Endothelial cell of umbilical vein (primary cell): ENCODE results near the gene TPK1. TPM values are rescaled to one million over a fixed set of nuclear protein-coding genes. Genes with fewer than 3 reads are reported as not detected.
"Not testable (repeated sequence)": the region's sequence is repeated elsewhere in the genome, so short reads cannot be mapped to it uniquely, and the experiment has no call there.

Experiments
- BruUV-seq: library from RNA; stranded (reverse); fragments of 400-500 nt; replicated peaks from 2 replicates; lab custom pipeline; 2021; lab: Mats Ljungman, UMichigan
- CTCF ChIA-PET: fragments of 300-600, 350-600 bp; sonication (Branson Sonifier 250); formaldehyde crosslinking; loops from one replicate; lab custom pipeline; 2021; ENCODE audit warnings: antibody characterized with exemption, inconsistent platforms; lab: Charles Lee
- POLR2A ChIA-PET: fragments of 300-600, 350-600 bp; sonication (Branson Sonifier 250); formaldehyde crosslinking; loops from one replicate; lab custom pipeline; 2021; ENCODE audit warnings: antibody characterized with exemption, inconsistent platforms; lab: Charles Lee
- DNase-seq: peaks from one replicate; pipeline ENCODE4 v3.0.0-alpha.2; 2011; ENCODE audit warnings: low read depth, low spot score
- FAIRE-seq: peaks from 2 replicates; lab custom pipeline; 2011; peaks lifted over from hg19 to GRCh38; lab: Jason Lieb, UNC
- H2AFZ ChIP-seq: 2 replicates; pipeline ENCODE4 v1.6.0; 2012; ENCODE audit warnings: low read depth, low read length, control low read depth, inconsistent platforms
- H3K27ac ChIP-seq: 2 replicates; pipeline ENCODE4 v1.5.1; 2011; ENCODE audit warnings: low read depth, mild to moderate bottlenecking, control low read depth, low read length, moderate library complexity; ENCODE audit not compliant: insufficient read depth
- H3K27me3 ChIP-seq, 2 experiments: 2 replicates each; pipeline versions ENCODE4 v1.6.0 to v1.6.1; 2011; ENCODE audit warnings: low read length in 2 of 2, mixed read lengths in 1 of 2; ENCODE audit not compliant: control insufficient read depth in 2 of 2, insufficient read depth in 2 of 2
- H3K36me3 ChIP-seq, 2 experiments: 2 replicates in 1 of 2; 3 replicates in 1 of 2; pipeline ENCODE4 v1.5.1; 2011; ENCODE audit warnings: low read length in 2 of 2, mild to moderate bottlenecking in 1 of 2, moderate library complexity in 1 of 2; ENCODE audit not compliant: control insufficient read depth in 2 of 2, insufficient read depth in 2 of 2; ENCODE audit errors: extremely low read depth in 1 of 2
- H3K4me1 ChIP-seq: 3 replicates; pipeline ENCODE4 v1.5.1; 2011; ENCODE audit warnings: mild to moderate bottlenecking, low read length; ENCODE audit not compliant: control insufficient read depth, insufficient read depth; ENCODE audit errors: extremely low read depth
- H3K4me2 ChIP-seq: 2 replicates; pipeline ENCODE4 v1.6.1; 2011; ENCODE audit warnings: low read length, control low read depth, mixed read lengths; ENCODE audit not compliant: insufficient read depth
- H3K4me3 ChIP-seq, 3 experiments: fragments of 200-600 bp in 1 of 3; sonication (generic), shearing (Covaris generic) in 1 of 3; replicated peaks in 1 of 3; 2 replicates each; pipeline ENCODE4 v1.5.1; 2011 to 2016; ENCODE audit warnings: control low read depth in 3 of 3, low read length in 3 of 3, mild to moderate bottlenecking in 2 of 3, inconsistent platforms in 1 of 3, low read depth in 1 of 3, moderate library complexity in 1 of 3; ENCODE audit not compliant: insufficient read depth in 1 of 3
- H3K79me2 ChIP-seq: 2 replicates; pipeline ENCODE4 v1.6.0; 2012; ENCODE audit warnings: low read length, inconsistent platforms; ENCODE audit not compliant: control insufficient read depth, insufficient read depth
- H3K9ac ChIP-seq: replicated peaks from 2 replicates; pipeline ENCODE3; 2011; ENCODE audit warnings: low read length, control low read depth; ENCODE audit not compliant: insufficient read depth; ENCODE audit errors: extremely low read depth
- H3K9me1 ChIP-seq: replicated peaks from 3 replicates; pipeline ENCODE4 v1.6.0; 2011; ENCODE audit warnings: mild to moderate bottlenecking, low read length; ENCODE audit not compliant: control insufficient read depth, insufficient read depth; ENCODE audit errors: extremely low read depth
- H3K9me3 ChIP-seq: replicated peaks from 2 replicates; pipeline ENCODE4 v1.5.1; 2012; ENCODE audit warnings: low read length, inconsistent platforms; ENCODE audit not compliant: control insufficient read depth, insufficient read depth
- H4K20me1 ChIP-seq: replicated peaks from 2 replicates; pipeline ENCODE3; 2011; ENCODE audit warnings: mild to moderate bottlenecking, low read length; ENCODE audit not compliant: control insufficient read depth, insufficient read depth; ENCODE audit errors: extremely low read depth
- CTCF ChIP-seq, 2 donors: IDR thresholded peaks; 1 replicate in 1 of 2; 2 replicates in 1 of 2; pipeline ENCODE4 v1.5.1; 2011; ENCODE audit warnings: low read length in 2 of 2, mild to moderate bottlenecking in 2 of 2, moderate library complexity in 2 of 2, control low read depth in 1 of 2, inconsistent platforms in 1 of 2, low read depth in 1 of 2; ENCODE audit not compliant: insufficient read depth in 1 of 2; ENCODE audit errors: extremely low read depth in 1 of 2
- EZH2 ChIP-seq: IDR thresholded peaks from 2 replicates; pipeline ENCODE4 v1.6.1; 2012; ENCODE audit warnings: borderline replicate concordance, low read depth, mild to moderate bottlenecking, moderate library complexity, low read length, inconsistent platforms; ENCODE audit not compliant: severe bottlenecking
- JUN ChIP-seq: IDR thresholded peaks from 2 replicates; pipeline ENCODE4 v1.6.1; 2011; ENCODE audit warnings: borderline replicate concordance, low read depth; ENCODE audit not compliant: insufficient read length, insufficient read depth
- MYC ChIP-seq: IDR thresholded peaks from one replicate; pipeline ENCODE4 v1.6.1; 2011; ENCODE audit warnings: mild to moderate bottlenecking, low read depth, low read length
- POLR2AphosphoS5 ChIP-seq: IDR thresholded peaks from 2 replicates; pipeline ENCODE4 v1.6.1; 2012; ENCODE audit warnings: low read depth, mild to moderate bottlenecking, control low read depth, low read length, moderate library complexity; ENCODE audit not compliant: insufficient read depth
- dilution Hi-C: fragments of 300-500 bp; cut with MboI; formaldehyde crosslinking; loops from one replicate; pipeline ENCODE4 v1.15.0; 2019; ENCODE audit warnings: low sequenced_read_pairs; ENCODE audit not compliant: extremely low pct_ligation_motif_present
- intact Hi-C: fragments of 100-400 bp; cut with micrococcal nuclease; formaldehyde crosslinking; loops from one replicate; pipeline ENCODE4 v1.10.0; 2022
- polyA plus RNA-seq, 4 experiments: library from polyadenylated mRNA; depleted of rRNA in 3 of 4; stranded (reverse) in 3 of 4; unstranded in 1 of 4; fragments of >200 nt; gene quantifications; 2 replicates each; pipeline versions ENCODE4 v1.2.1 to v1.2.3, GENCODE V29; 2011 to 2012; ENCODE audit warnings: missing spikeins in 1 of 4
- total RNA-seq: library from RNA; stranded (reverse); gene quantifications from 2 replicates; pipeline ENCODE4 v1.2.3, GENCODE V29; 2021
- TF ChIP-seq, protein P1 (sequence below): IDR thresholded peaks from 2 replicates; pipeline ENCODE4 v1.6.1; 2011; ENCODE audit not compliant: insufficient read depth, insufficient read length

The TPK1 gene
- total and polyA plus RNA-seq, 2 donors (not counting 3 experiments of a cell fraction or from before 2014, with no cell fraction given), result 7.5 to 9.3 TPM

- H3K79me2 ChIP-seq, H3K9me1 ChIP-seq, H3K27me3 ChIP-seq, H2AFZ ChIP-seq, H3K36me3 ChIP-seq, BruUV-seq, H3K9me3 ChIP-seq, H3K4me1 ChIP-seq, H3K27ac ChIP-seq, DNase-seq, dilution Hi-C loops, H3K4me2 ChIP-seq, H4K20me1 ChIP-seq, intact Hi-C loops, H3K4me3 ChIP-seq, POLR2A ChIA-PET, H3K9ac ChIP-seq, FAIRE-seq: not testable (repeated sequence)
- CTCF ChIA-PET, result interaction anchor here (1.8 kb wide), 1 partner anchor 12 kb away, joined by 7 read pairs; no protein-coding TSS in a partner anchor
Measured at GRCh38 chr7:144726840-144727239, 109.0 kb downstream of the TPK1 start.

DNA sequence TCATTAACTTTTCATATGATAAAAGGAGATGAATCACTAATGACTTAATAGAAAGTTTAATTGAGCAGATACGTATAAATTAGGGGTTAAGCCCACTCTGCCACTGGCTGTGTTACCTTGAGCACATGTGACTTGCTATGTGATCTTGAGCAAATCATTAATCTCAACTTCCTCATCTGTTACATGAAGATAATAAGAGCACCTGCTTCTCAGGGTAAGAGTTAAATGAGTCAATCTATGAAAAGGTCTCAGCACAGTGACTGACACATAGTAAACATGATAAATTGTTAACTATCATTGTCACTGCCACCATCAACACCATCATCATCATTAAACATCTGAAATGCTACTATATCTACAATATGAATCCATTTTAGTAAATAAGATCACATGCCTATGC is 110.8 kb downstream of the TPK1 start:
- Histone ChIP-seq H3K27ac (no peak overlapping the region), H3K9me1 (no peaks in the 10 kb centered on the region), H3K79me2 (no peaks in the 10 kb centered on the region), H3K4me2 (no peak overlapping the region), H4K20me1 (no peaks in the 10 kb centered on the region), H3K27me3 (no peaks in the 10 kb centered on the region), H2AFZ (no peak overlapping the region), H3K4me3 (no peak overlapping the region), H3K36me3 (no peaks in the 10 kb centered on the region), H3K9ac (no peak overlapping the region), H3K4me1 (no peaks in the 10 kb centered on the region), H3K9me3 (no peaks in the 10 kb centered on the region)
- dilution Hi-C loops (no loop called here), intact Hi-C loops (no loop called here)
- FAIRE-seq (no peak), DNase-seq (no peak)
- CTCF ChIA-PET, result no interaction called here
- POLR2A ChIA-PET, result no interaction called here
- no TSS peak for BruUV-seq
- TF ChIP-seq, protein P1, sequence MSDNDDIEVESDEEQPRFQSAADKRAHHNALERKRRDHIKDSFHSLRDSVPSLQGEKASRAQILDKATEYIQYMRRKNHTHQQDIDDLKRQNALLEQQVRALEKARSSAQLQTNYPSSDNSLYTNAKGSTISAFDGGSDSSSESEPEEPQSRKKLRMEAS, result no peak
- no peak for TF ChIP-seq EZH2
- no peak for TF ChIP-seq JUN
- TF ChIP-seq CTCF (IDR thresholded peaks at IDR 0.05; ENCODE audit: extremely low read depth in 1 of 2, insufficient read depth in 1 of 2, low read depth in 1 of 2, low read length in 2 of 2), result no peak
- no peak for TF ChIP-seq MYC
- no peak for TF ChIP-seq POLR2AphosphoS5
